Nephron (organoid): ENCODE results near the gene LIPE.

Source experiments
- H3K27ac Mint-ChIP-seq, 3 experiments: 2 replicates each; pipeline ENCODE4 v1.8.0; 2020; ENCODE audit warnings: mixed read lengths in 3 of 3, mild to moderate bottlenecking in 2 of 3, moderate library complexity in 1 of 3
- H3K27me3 Mint-ChIP-seq: 2 replicates; pipeline ENCODE4 v1.8.0; 2021; ENCODE audit warnings: low read depth, mild to moderate bottlenecking, moderate library complexity, mixed read lengths
- H3K36me3 Mint-ChIP-seq: 2 replicates; pipeline ENCODE4 v1.8.0; 2020; ENCODE audit warnings: low read depth, mixed read lengths
- H3K4me1 Mint-ChIP-seq: 2 replicates; pipeline ENCODE4 v1.8.0; 2020; ENCODE audit warnings: mixed read lengths
- H3K4me3 Mint-ChIP-seq, 3 experiments: 2 replicates each; pipeline ENCODE4 v1.8.0; 2020; ENCODE audit warnings: mild to moderate bottlenecking in 3 of 3, mixed read lengths in 3 of 3, moderate library complexity in 2 of 3
- H3K9me3 Mint-ChIP-seq: 2 replicates; pipeline ENCODE4 v1.8.0; 2020; ENCODE audit warnings: mixed read lengths
- TF ChIP-seq, protein P1 (sequence below), 3 experiments: fragments of 200-600 bp; sonication (generic); IDR thresholded peaks; one replicate each; pipeline ENCODE4 v1.5.0; 2021; ENCODE audit warnings: antibody characterized with exemption in 3 of 3; ENCODE audit not compliant: unreplicated experiment in 3 of 3

Gene LIPE, protein sequence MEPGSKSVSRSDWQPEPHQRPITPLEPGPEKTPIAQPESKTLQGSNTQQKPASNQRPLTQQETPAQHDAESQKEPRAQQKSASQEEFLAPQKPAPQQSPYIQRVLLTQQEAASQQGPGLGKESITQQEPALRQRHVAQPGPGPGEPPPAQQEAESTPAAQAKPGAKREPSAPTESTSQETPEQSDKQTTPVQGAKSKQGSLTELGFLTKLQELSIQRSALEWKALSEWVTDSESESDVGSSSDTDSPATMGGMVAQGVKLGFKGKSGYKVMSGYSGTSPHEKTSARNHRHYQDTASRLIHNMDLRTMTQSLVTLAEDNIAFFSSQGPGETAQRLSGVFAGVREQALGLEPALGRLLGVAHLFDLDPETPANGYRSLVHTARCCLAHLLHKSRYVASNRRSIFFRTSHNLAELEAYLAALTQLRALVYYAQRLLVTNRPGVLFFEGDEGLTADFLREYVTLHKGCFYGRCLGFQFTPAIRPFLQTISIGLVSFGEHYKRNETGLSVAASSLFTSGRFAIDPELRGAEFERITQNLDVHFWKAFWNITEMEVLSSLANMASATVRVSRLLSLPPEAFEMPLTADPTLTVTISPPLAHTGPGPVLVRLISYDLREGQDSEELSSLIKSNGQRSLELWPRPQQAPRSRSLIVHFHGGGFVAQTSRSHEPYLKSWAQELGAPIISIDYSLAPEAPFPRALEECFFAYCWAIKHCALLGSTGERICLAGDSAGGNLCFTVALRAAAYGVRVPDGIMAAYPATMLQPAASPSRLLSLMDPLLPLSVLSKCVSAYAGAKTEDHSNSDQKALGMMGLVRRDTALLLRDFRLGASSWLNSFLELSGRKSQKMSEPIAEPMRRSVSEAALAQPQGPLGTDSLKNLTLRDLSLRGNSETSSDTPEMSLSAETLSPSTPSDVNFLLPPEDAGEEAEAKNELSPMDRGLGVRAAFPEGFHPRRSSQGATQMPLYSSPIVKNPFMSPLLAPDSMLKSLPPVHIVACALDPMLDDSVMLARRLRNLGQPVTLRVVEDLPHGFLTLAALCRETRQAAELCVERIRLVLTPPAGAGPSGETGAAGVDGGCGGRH

GRCh38 chr19:42427313-42427712 is at the start of gene LIPE:
LIPE (minus strand) TSS chr19:42427388; CDS start chr19:42427149, 239 bp downstream.
- H3K9me3 Mint-ChIP-seq: no peaks in the 10 kb centered on the region
- no peaks in the 10 kb centered on the region for H3K36me3 Mint-ChIP-seq
- H3K27me3 Mint-ChIP-seq: no peaks in the 10 kb centered on the region
- TF ChIP-seq, protein P1, sequence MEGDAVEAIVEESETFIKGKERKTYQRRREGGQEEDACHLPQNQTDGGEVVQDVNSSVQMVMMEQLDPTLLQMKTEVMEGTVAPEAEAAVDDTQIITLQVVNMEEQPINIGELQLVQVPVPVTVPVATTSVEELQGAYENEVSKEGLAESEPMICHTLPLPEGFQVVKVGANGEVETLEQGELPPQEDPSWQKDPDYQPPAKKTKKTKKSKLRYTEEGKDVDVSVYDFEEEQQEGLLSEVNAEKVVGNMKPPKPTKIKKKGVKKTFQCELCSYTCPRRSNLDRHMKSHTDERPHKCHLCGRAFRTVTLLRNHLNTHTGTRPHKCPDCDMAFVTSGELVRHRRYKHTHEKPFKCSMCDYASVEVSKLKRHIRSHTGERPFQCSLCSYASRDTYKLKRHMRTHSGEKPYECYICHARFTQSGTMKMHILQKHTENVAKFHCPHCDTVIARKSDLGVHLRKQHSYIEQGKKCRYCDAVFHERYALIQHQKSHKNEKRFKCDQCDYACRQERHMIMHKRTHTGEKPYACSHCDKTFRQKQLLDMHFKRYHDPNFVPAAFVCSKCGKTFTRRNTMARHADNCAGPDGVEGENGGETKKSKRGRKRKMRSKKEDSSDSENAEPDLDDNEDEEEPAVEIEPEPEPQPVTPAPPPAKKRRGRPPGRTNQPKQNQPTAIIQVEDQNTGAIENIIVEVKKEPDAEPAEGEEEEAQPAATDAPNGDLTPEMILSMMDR (IDR thresholded peaks at IDR 0.05; ENCODE audit: unreplicated experiment in 3 of 3): no peak
- H3K4me1 Mint-ChIP-seq: peaks cover 28% of the 10 kb centered on the region
- peak within 1 kb of the TSS; percentile 10 to 53 (median 40) for H3K4me3 Mint-ChIP-seq
- H3K27ac Mint-ChIP-seq: peak within 1 kb of the TSS; percentile 36 to 69 (median 66)

- TF ChIP-seq, protein P1 (IDR thresholded peaks at IDR 0.05; ENCODE audit: unreplicated experiment in 3 of 3): no peak
- Mint-ChIP-seq H3K4me3 (no peak overlapping the region), H3K36me3 (no peaks in the 10 kb centered on the region), H3K27me3 (peaks cover 7% of the 10 kb centered on the region), H3K4me1 (no peaks in the 10 kb centered on the region), H3K27ac (no peak overlapping the region), H3K9me3 (no peaks in the 10 kb centered on the region)
Measured at GRCh38 chr19:42475366-42475765, 48.2 kb upstream of the LIPE start.

DNA sequence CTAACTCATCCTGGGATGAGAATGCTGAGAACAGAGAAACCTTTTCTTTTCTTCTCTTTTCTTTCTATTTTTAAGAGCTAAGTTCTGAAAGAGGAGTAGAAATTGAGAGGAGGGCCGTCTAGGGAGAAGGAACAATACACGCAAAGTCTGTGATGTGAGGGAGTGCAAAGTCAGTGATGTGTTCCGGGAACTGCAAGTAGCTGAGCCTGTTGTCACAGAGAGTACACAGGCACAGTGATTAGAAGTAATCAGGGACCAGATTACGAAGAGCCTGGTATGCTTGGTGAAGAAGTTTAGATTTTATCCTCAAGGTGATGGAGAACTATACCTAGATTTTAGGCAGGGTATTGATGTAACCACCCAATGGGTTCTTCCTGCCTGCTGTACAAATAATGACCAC is 47.6 kb upstream of the LIPE start:
- Mint-ChIP-seq H3K9me3 (no peaks in the 10 kb centered on the region), H3K27ac (no peak overlapping the region), H3K27me3 (peaks cover 7% of the 10 kb centered on the region), H3K4me1 (no peaks in the 10 kb centered on the region), H3K4me3 (no peak overlapping the region), H3K36me3 (no peaks in the 10 kb centered on the region)
- TF ChIP-seq, protein P1 (IDR thresholded peaks at IDR 0.05; ENCODE audit: unreplicated experiment in 3 of 3): no peak

DNA sequence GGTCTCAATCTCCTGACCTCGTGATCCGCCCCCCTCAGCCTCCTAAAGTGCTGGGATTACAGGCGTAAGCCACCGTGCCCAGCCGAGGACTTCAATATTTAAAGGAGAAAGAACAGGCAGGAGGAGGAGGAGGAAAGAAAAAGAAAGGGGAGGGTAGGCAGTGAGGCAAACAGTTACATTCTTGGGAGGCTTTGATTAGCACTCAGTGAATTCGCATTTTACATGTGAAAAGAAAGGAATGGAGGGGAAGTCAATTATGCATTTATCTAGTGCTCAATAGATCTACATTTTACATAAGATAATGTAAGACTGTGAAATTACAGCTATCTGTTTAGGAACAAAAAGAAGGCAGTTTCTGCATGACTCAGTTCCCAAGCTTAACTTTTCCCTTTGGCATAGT is 46.5 kb upstream of the LIPE start:
- H3K4me3 Mint-ChIP-seq: no peak overlapping the region
- TF ChIP-seq, protein P1 (IDR thresholded peaks at IDR 0.05; ENCODE audit: unreplicated experiment in 3 of 3): no peak
- peaks cover 7% of the 10 kb centered on the region for H3K27me3 Mint-ChIP-seq
- H3K9me3 Mint-ChIP-seq: no peaks in the 10 kb centered on the region
- no peaks in the 10 kb centered on the region for H3K36me3 Mint-ChIP-seq
- no peaks in the 10 kb centered on the region for H3K4me1 Mint-ChIP-seq
- H3K27ac Mint-ChIP-seq: no peak overlapping the region

- Mint-ChIP-seq H3K27me3 (peaks cover 7% of the 10 kb centered on the region), H3K27ac (no peak overlapping the region), H3K4me3 (no peak overlapping the region), H3K9me3 (no peaks in the 10 kb centered on the region), H3K4me1 (no peaks in the 10 kb centered on the region), H3K36me3 (no peaks in the 10 kb centered on the region)
- TF ChIP-seq, protein P1 (IDR thresholded peaks at IDR 0.05; ENCODE audit: unreplicated experiment in 3 of 3): no peak
Measured at GRCh38 chr19:42472402-42473147, 45.4 kb upstream of the LIPE start.
